GM12874 (cell line): ENCODE measurements around the gene COL4A1.

ENCODE experiments used
- CTCF ChIP-seq: IDR thresholded peaks from 2 replicates; pipeline ENCODE4 v1.5.1; 2011; ENCODE audit warnings: low read depth, mild to moderate bottlenecking, control low read depth, low read length, moderate library complexity; ENCODE audit not compliant: insufficient read depth

COL4A1 gene

GRCh38 chr13:110272227-110272626 lies 34.7 kb downstream of the COL4A1 start:
- no peak for TF ChIP-seq CTCF

DNA sequence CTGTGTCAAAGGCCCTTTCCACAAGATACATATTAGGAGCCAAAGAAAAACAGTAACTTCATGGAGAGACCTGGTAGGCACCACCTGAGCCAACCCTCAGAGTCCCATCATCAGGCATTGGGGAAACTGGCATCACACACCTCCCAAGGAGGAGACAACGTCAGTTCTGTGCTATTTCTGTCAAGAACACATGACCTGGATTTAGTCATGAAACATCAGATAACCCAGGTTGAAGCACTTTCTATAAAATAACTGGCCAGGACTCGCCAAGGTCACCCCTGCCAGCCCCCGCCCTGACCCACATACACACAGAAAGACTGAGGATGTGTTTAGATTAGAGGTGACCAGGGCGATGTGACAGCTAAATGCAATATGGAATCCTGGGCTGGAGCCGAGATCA lies 35.6 kb downstream of the COL4A1 start:
- TF ChIP-seq CTCF = no peak

DNA sequence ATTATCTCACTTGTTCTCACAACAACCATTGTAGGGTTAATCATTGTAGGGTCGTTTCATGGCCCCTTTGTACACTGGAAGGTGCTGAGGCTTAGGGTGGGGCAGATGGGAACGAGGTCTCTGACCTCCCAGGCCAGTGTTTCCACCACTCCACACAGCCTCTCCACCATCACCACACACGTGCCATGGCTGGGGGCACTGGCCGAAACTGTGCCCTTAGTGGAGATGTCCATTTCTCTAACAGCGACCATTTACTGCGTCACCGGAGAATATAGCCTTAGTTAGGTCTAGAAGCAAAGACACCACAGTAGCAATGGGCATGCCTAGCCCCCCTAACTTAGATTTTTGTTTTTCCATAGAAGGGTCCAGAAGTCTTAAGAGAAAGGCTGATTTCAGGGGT lies 36.5 kb downstream of the COL4A1 start:
- TF ChIP-seq CTCF = no peak

DNA sequence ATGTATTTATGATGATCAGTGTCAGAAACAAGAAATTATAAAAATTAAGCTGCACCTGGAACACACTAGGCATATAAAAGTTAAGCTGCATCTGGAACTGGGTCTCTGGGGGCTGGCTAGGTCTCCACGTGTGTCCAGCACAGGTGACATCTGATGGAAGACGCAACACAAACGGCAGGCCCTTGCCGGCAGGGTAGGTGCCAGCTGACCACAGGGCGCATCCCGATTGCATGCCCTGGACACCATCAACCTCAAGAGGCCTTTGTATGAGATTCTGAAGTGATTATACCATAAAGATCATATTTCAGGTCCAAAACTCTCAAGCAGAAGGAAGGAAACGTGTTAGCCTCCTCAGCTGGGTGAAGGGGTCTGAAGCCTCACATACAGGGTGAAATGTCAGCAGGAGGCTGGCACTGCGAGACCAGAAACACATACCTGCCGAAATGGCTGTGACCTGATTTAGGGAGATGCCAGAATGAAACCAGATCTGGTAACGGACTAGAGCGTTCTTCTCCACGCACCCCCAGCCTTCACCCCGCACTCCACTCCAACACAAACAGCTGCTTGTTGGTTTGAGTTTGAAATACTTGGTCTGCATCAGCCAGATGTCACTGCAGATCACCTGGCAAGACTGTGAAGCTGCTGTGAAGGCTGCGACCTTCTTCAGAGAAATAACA lies 37.3 kb downstream of the COL4A1 start:
- TF ChIP-seq CTCF = no peak

DNA sequence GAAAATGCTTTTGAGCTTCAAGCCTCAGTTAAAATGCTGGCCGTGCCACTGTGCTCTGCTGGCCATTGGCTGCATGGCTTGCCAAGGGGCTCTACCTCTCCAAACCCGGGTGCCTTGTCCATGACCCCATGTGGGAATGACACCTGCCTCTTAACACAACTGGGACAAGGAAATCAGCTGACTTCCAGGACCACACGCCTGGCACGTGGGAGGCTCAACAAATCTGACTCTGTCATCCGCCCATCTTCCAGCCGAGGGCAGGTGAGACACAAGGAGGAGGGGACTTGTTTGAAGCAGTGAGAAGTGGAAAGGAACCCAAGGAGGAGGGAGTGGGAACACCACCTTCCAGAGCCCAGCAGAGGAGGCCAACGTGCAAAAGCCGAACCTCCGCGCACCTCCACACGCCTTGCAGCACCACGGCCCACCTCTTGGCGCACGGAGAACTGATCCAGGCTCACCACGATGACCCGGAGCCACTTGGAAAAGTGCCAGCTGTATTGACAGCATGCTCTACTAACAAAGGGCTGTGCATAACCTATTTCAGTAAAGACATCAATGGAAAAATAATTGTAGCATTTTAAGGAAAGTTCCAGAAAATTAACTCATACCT lies 38.3 kb downstream of the COL4A1 start:
- TF ChIP-seq CTCF = no peak

- no peak for TF ChIP-seq CTCF
Measured at GRCh38 chr13:110268061-110268460, 38.9 kb downstream of the COL4A1 start.

DNA sequence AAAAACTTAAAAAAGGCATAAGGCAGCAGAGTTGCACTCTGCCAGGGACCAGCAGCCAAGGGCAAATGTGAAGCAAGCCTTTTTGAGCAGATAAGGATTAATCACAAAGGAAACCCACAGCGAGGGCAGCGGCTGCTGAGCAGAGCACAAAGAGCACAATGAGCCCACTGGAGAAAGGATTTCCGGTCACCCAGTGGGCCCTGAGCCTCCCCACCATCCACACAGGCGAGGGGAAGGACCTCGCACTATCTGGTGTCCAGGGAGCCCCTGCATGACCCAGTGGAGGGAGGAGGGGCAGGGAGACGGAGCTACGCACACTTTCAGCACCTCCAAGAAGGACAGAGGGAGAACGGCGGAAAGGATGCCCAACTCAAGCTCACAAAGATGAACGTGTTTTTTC lies 40.0 kb downstream of the COL4A1 start:
- TF ChIP-seq CTCF = no peak
